ENCODE measurements around the gene LDB3.

- TF ChIP-seq CTCF (tag by site-specific recombination; IDR thresholded peaks at IDR 0.05), result no peak
- TF ChIP-seq ZNF521 (tag by site-specific recombination; IDR thresholded peaks at IDR 0.05), result no peak
- TF ChIP-seq REST (tag by site-specific recombination; IDR thresholded peaks at IDR 0.05), result no peak
- TF ChIP-seq ZNF2 (tag by site-specific recombination; IDR thresholded peaks at IDR 0.05), result no peak
Measured at GRCh38 chr10:86678999-86679792, 10.9 kb downstream of the LDB3 start.
